Loucy (cell line): ENCODE data around the gene CELSR1.

ENCODE experiments used
- H2AFZ ChIP-seq: fragments of 200-600 bp; sonication (generic); 2 replicates; pipeline ENCODE4 v1.6.0; 2016; ENCODE audit warnings: antibody characterized with exemption, mild to moderate bottlenecking, low read length, moderate library complexity
- H3F3A ChIP-seq: fragments of 200-600 bp; 2 replicates; pipeline ENCODE4 v1.6.0; 2016; ENCODE audit warnings: antibody characterized with exemption, low read depth, mild to moderate bottlenecking
- H3K27me3 ChIP-seq: fragments of 200-600 bp; sonication (generic); 2 replicates; pipeline ENCODE4 v1.6.1; 2014; ENCODE audit warnings: low read length, mild to moderate bottlenecking; ENCODE audit not compliant: insufficient read depth, poor library complexity, severe bottlenecking
- H3K36me3 ChIP-seq: fragments of 200-600 bp; sonication (generic); 2 replicates; pipeline ENCODE4 v1.6.1; 2016; ENCODE audit warnings: low read length; ENCODE audit not compliant: insufficient read depth
- H3K4me1 ChIP-seq: fragments of 200-600 bp; sonication (generic); 2 replicates; pipeline ENCODE4 v1.5.1; 2014; ENCODE audit warnings: low read length, mild to moderate bottlenecking; ENCODE audit not compliant: insufficient read depth, poor library complexity, severe bottlenecking
- H3K4me2 ChIP-seq: fragments of 200-600 bp; sonication (generic); 2 replicates; pipeline ENCODE4 v1.6.0; 2014; ENCODE audit warnings: antibody characterized with exemption, low read length, low read depth, mild to moderate bottlenecking; ENCODE audit not compliant: poor library complexity, severe bottlenecking
- H3K4me3 ChIP-seq: fragments of 200-600 bp; sonication (generic); 2 replicates; pipeline ENCODE4 v1.5.1; 2014; ENCODE audit warnings: low read length, mild to moderate bottlenecking, mixed read lengths; ENCODE audit not compliant: poor library complexity, severe bottlenecking
- H3K79me2 ChIP-seq: fragments of 200-600 bp; sonication (generic); 2 replicates; pipeline ENCODE4 v1.6.1; 2014; ENCODE audit warnings: low read length; ENCODE audit not compliant: insufficient read depth
- H3K9ac ChIP-seq: fragments of 200-600 bp; sonication (generic); 2 replicates; pipeline ENCODE4 v1.6.0; 2014; ENCODE audit warnings: mild to moderate bottlenecking, low read depth, low read length, moderate library complexity; ENCODE audit not compliant: poor library complexity, severe bottlenecking
- H3K9me2 ChIP-seq: fragments of 200-600 bp; sonication (generic); replicated peaks from 2 replicates; pipeline ENCODE4 v1.6.1; 2016; ENCODE audit warnings: low read depth, low read length, mixed read lengths
- H3K9me3 ChIP-seq: fragments of 200-600 bp; sonication (generic); 2 replicates; pipeline ENCODE4 v1.6.1; 2014; ENCODE audit warnings: mild to moderate bottlenecking, antibody characterized with exemption, low read length, low read depth; ENCODE audit not compliant: insufficient read depth
- H4K20me1 ChIP-seq: fragments of 200-600 bp; sonication (generic); 2 replicates; pipeline ENCODE4 v1.6.0; 2014; ENCODE audit warnings: antibody characterized with exemption, low read length, mild to moderate bottlenecking; ENCODE audit not compliant: insufficient read depth, poor library complexity, severe bottlenecking
- CTCF ChIP-seq: fragments of 200-600 bp; sonication (generic); conservative IDR thresholded peaks from 2 replicates; pipeline ENCODE4 v1.5.1; 2014; ENCODE audit warnings: mild to moderate bottlenecking, antibody characterized with exemption, low read length
- EZH2phosphoT487 ChIP-seq: fragments of 200-600 bp; IDR thresholded peaks from 2 replicates; pipeline ENCODE4 v1.6.1; 2018; ENCODE audit warnings: antibody characterized with exemption, mild to moderate bottlenecking, moderate library complexity, borderline replicate concordance

The CELSR1 gene

GRCh38 chr22:46457502-46458488, 79.6 kb downstream of the CELSR1 start:
- no peak for TF ChIP-seq EZH2phosphoT487
- no peak for TF ChIP-seq CTCF
- H3K27me3 ChIP-seq: no peaks in the 10 kb centered on the region
- H3K4me2 ChIP-seq: no peak overlapping the region
- no peak overlapping the region for H3K4me3 ChIP-seq
- H3K9me3 ChIP-seq: no peaks in the 10 kb centered on the region
- no peaks in the 10 kb centered on the region for H3F3A ChIP-seq
- no peak overlapping the region for H2AFZ ChIP-seq
- no peaks in the 10 kb centered on the region for H3K4me1 ChIP-seq
- H3K9me2 ChIP-seq: no peaks in the 10 kb centered on the region
- no peaks in the 10 kb centered on the region for H3K79me2 ChIP-seq
- no peaks in the 10 kb centered on the region for H3K36me3 ChIP-seq
- no peaks in the 10 kb centered on the region for H4K20me1 ChIP-seq
- H3K9ac ChIP-seq: no peak overlapping the region

GRCh38 chr22:46456818-46457163, 80.6 kb downstream of the CELSR1 start:
- TF ChIP-seq EZH2phosphoT487 (no peak), CTCF (no peak)
- Histone ChIP-seq H2AFZ (no peak overlapping the region), H3K4me2 (no peak overlapping the region), H3K9ac (no peak overlapping the region), H3K9me3 (no peaks in the 10 kb centered on the region), H3K79me2 (no peaks in the 10 kb centered on the region), H3K36me3 (no peaks in the 10 kb centered on the region), H3K4me1 (no peaks in the 10 kb centered on the region), H4K20me1 (no peaks in the 10 kb centered on the region), H3K27me3 (no peaks in the 10 kb centered on the region), H3K9me2 (no peaks in the 10 kb centered on the region), H3K4me3 (no peak overlapping the region), H3F3A (no peaks in the 10 kb centered on the region)

- no peak for TF ChIP-seq EZH2phosphoT487
- no peak for TF ChIP-seq CTCF
- Histone ChIP-seq H4K20me1 (no peaks in the 10 kb centered on the region), H3F3A (no peaks in the 10 kb centered on the region), H3K36me3 (no peaks in the 10 kb centered on the region), H3K27me3 (no peaks in the 10 kb centered on the region), H2AFZ (no peak overlapping the region), H3K79me2 (no peaks in the 10 kb centered on the region), H3K9me2 (no peaks in the 10 kb centered on the region), H3K4me3 (no peak overlapping the region), H3K4me1 (no peaks in the 10 kb centered on the region), H3K9ac (no peak overlapping the region), H3K4me2 (no peak overlapping the region), H3K9me3 (no peaks in the 10 kb centered on the region)
Measured at GRCh38 chr22:46455446-46455845, 82.0 kb downstream of the CELSR1 start.
